ENCODE results near the gene CCNL2. TPM values are rescaled to one million over a fixed set of nuclear protein-coding genes. Genes with fewer than 3 reads are reported as not detected.

Gene CCNL2
- total RNA-seq, 2 donors from 2014 or later = 187 to 244 TPM

DNA sequence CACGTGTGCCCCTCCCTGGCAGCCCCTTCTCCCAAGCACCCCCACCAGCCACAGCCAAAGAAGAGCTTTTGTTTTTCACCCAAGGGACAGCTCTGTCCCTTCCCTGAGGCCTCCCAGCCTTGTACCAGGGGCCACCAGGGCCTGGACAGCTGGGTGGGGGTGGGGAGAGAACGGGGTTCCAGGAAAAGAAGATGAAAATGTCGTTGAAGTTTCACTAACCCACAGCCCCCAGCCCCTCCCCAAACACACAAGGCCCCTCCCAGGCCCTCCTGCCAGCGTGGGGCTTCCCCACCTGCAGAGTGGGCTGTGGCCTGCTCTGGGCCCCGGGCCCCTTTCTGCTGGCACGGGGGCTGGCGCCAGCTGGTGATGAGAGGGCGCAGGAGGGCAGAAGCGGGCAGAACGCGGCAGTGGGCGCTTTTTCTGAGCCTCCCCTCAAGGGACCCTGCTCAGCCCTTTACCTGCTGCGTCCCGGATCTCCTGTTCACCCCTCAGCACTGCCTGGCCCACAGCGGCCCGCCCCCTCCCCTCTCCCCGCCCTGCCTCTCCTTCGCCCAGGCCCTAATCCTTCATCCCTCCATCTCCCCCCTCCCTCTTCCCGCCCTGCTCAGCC, 27.5 kb upstream of the CCNL2 start:
- H3K4me3 Mint-ChIP-seq = no peak overlapping the region
- peak; percentile 59 for DNase-seq
- peaks cover 3% of the 10 kb centered on the region for H3K27me3 Mint-ChIP-seq (ENCODE audit: insufficient read depth)
- Histone ChIP-seq H3K9ac (ENCODE audit: extremely low read depth, low read length, poor library complexity, severe bottlenecking) (no peak overlapping the region), H3K4me3 (ENCODE audit: low read length) (no peak overlapping the region), H3K27me3 (ENCODE audit: control insufficient read depth, insufficient read depth, low read length, poor library complexity, severe bottlenecking) (no peaks in the 10 kb centered on the region), H3K27ac (ENCODE audit: low read depth, low read length) (no peak overlapping the region), H3K36me3 (ENCODE audit: control insufficient read depth, insufficient read depth, low read length) (no peaks in the 10 kb centered on the region), H3K4me1 (ENCODE audit: control insufficient read depth, insufficient read depth, low read length) (peaks cover 9% of the 10 kb centered on the region), H3K9me3 (ENCODE audit: control insufficient read depth, low read length) (no peaks in the 10 kb centered on the region)
- peaks cover 3% of the 10 kb centered on the region for H3K9me3 Mint-ChIP-seq
- TF ChIP-seq, protein P1, sequence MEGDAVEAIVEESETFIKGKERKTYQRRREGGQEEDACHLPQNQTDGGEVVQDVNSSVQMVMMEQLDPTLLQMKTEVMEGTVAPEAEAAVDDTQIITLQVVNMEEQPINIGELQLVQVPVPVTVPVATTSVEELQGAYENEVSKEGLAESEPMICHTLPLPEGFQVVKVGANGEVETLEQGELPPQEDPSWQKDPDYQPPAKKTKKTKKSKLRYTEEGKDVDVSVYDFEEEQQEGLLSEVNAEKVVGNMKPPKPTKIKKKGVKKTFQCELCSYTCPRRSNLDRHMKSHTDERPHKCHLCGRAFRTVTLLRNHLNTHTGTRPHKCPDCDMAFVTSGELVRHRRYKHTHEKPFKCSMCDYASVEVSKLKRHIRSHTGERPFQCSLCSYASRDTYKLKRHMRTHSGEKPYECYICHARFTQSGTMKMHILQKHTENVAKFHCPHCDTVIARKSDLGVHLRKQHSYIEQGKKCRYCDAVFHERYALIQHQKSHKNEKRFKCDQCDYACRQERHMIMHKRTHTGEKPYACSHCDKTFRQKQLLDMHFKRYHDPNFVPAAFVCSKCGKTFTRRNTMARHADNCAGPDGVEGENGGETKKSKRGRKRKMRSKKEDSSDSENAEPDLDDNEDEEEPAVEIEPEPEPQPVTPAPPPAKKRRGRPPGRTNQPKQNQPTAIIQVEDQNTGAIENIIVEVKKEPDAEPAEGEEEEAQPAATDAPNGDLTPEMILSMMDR (conservative IDR thresholded peaks at IDR 0.05) = no peak
- no peaks in the 10 kb centered on the region for H3K36me3 Mint-ChIP-seq (ENCODE audit: low read depth)
- peaks cover 18% of the 10 kb centered on the region for H3K4me1 Mint-ChIP-seq
- 56 to 81% methylated on average over 5 to 17 of the region's 19 CpGs for WGBS, 2 experiments (ENCODE audit: insufficient coverage in 1 of 2, insufficient read length in 1 of 2)
- H3K27ac Mint-ChIP-seq = no peak overlapping the region

DNA sequence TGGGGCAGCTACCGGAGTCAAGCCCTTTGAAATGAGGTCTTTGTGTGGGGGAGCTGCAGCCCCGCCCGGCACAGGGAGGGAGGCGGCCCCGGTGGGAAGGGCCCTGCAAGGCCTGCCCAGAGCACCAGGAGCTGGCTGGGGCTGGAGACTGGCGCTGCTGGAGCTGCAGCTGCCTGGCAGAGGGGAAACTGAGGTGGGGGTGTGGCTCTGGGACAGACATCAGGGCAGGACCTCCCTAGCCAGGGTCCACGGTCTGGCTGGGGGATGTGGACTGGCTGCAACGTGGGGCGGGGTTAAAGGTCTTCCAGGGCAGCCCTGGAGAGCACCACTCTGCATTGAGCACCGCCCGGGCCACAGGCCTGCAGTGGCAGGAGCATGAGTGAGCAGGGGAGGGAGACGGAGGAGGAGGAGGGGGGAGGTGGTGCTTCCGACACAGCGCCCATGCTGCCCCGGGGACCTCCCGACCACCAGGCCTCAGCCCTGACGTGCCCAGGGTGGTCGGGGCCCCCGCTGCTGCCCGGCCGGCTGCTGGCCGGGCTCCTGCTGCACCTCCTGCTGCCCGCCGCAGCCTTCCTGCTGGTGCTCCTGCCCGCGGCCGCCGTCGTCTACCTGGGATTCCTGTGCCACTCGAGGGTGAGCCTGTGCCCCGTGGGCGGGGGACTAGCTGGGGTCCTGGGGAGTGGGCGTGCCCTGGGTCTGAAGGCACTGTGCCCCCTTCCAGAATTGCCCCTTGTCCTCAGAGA, 26.8 kb upstream of the CCNL2 start:
- Histone ChIP-seq H3K4me1 (ENCODE audit: control insufficient read depth, insufficient read depth, low read length) (peaks cover 15% of the 10 kb centered on the region), H3K27me3 (ENCODE audit: control insufficient read depth, insufficient read depth, low read length, poor library complexity, severe bottlenecking) (no peaks in the 10 kb centered on the region), H3K4me3 (ENCODE audit: low read length) (no peak overlapping the region), H3K27ac (ENCODE audit: low read depth, low read length) (no peak overlapping the region), H3K9ac (ENCODE audit: extremely low read depth, low read length, poor library complexity, severe bottlenecking) (no peak overlapping the region), H3K36me3 (ENCODE audit: control insufficient read depth, insufficient read depth, low read length) (no peaks in the 10 kb centered on the region), H3K9me3 (ENCODE audit: control insufficient read depth, low read length) (no peaks in the 10 kb centered on the region)
- Mint-ChIP-seq H3K9me3 (peaks cover 3% of the 10 kb centered on the region), H3K27ac (no peak overlapping the region), H3K4me1 (peaks cover 20% of the 10 kb centered on the region), H3K4me3 (no peak overlapping the region), H3K27me3 (ENCODE audit: insufficient read depth) (peaks cover 5% of the 10 kb centered on the region), H3K36me3 (ENCODE audit: low read depth) (no peaks in the 10 kb centered on the region)
- peak; percentile 81 for DNase-seq
- TF ChIP-seq, protein P1 (conservative IDR thresholded peaks at IDR 0.05) = no peak
- WGBS, 2 experiments (ENCODE audit: insufficient coverage in 1 of 2, insufficient read length in 1 of 2) = 65 to 75% methylated on average over 15 to 33 of the region's 33 CpGs

DNA sequence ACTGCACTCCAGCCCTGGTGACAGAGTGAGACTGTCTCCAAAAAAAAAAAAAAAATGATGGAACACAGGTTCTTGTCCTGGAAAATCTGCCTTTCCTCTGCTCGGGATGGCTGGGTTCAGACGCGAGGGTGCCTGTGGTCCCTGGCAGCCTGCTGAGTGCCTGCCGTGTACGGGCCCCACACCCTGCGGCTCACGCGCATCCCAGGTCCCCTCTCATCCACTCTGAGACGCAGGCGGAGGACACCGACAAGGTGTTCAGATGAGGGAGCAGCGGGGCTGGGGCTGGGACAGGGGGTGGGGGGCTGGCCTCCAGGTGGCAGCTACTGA, 26.3 kb upstream of the CCNL2 start:
- no peaks in the 10 kb centered on the region for H3K36me3 Mint-ChIP-seq (ENCODE audit: low read depth)
- WGBS, 2 experiments (ENCODE audit: insufficient coverage in 1 of 2, insufficient read length in 1 of 2) = 78 to 88% methylated on average over 4 to 12 of the region's 12 CpGs

More for the DNA sequence above, 26.3 kb upstream of the CCNL2 start:
- H3K4me3 Mint-ChIP-seq = no peak overlapping the region
- Histone ChIP-seq H3K9ac (ENCODE audit: extremely low read depth, low read length, poor library complexity, severe bottlenecking) (no peak overlapping the region), H3K27ac (ENCODE audit: low read depth, low read length) (no peak overlapping the region), H3K9me3 (ENCODE audit: control insufficient read depth, low read length) (no peaks in the 10 kb centered on the region), H3K4me1 (ENCODE audit: control insufficient read depth, insufficient read depth, low read length) (peaks cover 16% of the 10 kb centered on the region), H3K36me3 (ENCODE audit: control insufficient read depth, insufficient read depth, low read length) (no peaks in the 10 kb centered on the region), H3K4me3 (ENCODE audit: low read length) (no peak overlapping the region), H3K27me3 (ENCODE audit: control insufficient read depth, insufficient read depth, low read length, poor library complexity, severe bottlenecking) (no peaks in the 10 kb centered on the region)
- peaks cover 3% of the 10 kb centered on the region for H3K9me3 Mint-ChIP-seq
- TF ChIP-seq, protein P1 (conservative IDR thresholded peaks at IDR 0.05) = no peak
- peaks cover 18% of the 10 kb centered on the region for H3K4me1 Mint-ChIP-seq
- peaks cover 5% of the 10 kb centered on the region for H3K27me3 Mint-ChIP-seq (ENCODE audit: insufficient read depth)
- H3K27ac Mint-ChIP-seq = no peak overlapping the region
- DNase-seq = no peak
